Measurements from ENCODE around the gene MMP7.

MMP7 gene

DNA sequence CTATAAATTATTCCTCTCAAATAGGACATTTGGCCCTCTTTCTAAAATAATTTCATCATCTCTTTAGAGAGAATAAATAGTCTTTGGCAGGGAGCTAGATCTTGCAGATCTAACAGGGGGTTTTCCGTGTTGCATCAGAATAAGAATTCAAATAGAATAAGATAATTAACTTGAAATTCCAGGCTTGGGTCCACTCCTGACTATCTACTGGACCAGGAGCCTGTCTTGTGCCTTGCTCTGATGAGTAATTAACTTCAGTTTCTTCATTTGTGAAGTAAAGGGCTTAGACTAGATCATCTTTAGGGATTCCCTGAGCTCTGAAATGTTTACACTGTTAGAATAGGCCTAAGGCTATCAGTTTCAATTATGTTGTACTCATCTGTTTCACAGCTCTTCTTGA is 54.5 kb downstream of the MMP7 start:
- TF ChIP-seq, protein P1, sequence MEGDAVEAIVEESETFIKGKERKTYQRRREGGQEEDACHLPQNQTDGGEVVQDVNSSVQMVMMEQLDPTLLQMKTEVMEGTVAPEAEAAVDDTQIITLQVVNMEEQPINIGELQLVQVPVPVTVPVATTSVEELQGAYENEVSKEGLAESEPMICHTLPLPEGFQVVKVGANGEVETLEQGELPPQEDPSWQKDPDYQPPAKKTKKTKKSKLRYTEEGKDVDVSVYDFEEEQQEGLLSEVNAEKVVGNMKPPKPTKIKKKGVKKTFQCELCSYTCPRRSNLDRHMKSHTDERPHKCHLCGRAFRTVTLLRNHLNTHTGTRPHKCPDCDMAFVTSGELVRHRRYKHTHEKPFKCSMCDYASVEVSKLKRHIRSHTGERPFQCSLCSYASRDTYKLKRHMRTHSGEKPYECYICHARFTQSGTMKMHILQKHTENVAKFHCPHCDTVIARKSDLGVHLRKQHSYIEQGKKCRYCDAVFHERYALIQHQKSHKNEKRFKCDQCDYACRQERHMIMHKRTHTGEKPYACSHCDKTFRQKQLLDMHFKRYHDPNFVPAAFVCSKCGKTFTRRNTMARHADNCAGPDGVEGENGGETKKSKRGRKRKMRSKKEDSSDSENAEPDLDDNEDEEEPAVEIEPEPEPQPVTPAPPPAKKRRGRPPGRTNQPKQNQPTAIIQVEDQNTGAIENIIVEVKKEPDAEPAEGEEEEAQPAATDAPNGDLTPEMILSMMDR (IDR thresholded peaks at IDR 0.05; ENCODE audit: low read depth, low read length, poor library complexity, severe bottlenecking), result no peak
- no peak for TF ChIP-seq EZH2phosphoT487 (IDR thresholded peaks at IDR 0.05; ENCODE audit: borderline replicate concordance, low read length)
- peak overlapping the region; percentile 58 for H3K27ac ChIP-seq (ENCODE audit: low read depth, low read length)
- no peaks in the 10 kb centered on the region for H3K79me2 ChIP-seq (ENCODE audit: control insufficient read depth, low read length)
- H4K20me1 ChIP-seq (ENCODE audit: control insufficient read depth, insufficient read depth, low read depth, low read length), result no peaks in the 10 kb centered on the region
- peak overlapping the region; percentile 29; the same call in 1 of the 2 replicates for H3K4me3 ChIP-seq (ENCODE audit: low read length)
- H3K4me2 ChIP-seq (ENCODE audit: low read length), result peak overlapping the region; percentile 47
- H3K9me2 ChIP-seq (replicated peaks; ENCODE audit: control insufficient read depth, low read length), result no peaks in the 10 kb centered on the region
- H3K27me3 ChIP-seq (ENCODE audit: control insufficient read depth, low read length), result no peaks in the 10 kb centered on the region
- peaks cover 59% of the 10 kb centered on the region for H3K4me1 ChIP-seq (ENCODE audit: control insufficient read depth, low read length)
- no peaks in the 10 kb centered on the region for H3F3A ChIP-seq (ENCODE audit: control insufficient read depth, insufficient read depth)
- no peaks in the 10 kb centered on the region; the same call in 1 of the 2 replicates for H3K36me3 ChIP-seq (ENCODE audit: control insufficient read depth, low read length)
- H3K9me3 ChIP-seq (ENCODE audit: control insufficient read depth, insufficient read depth, low read length), result no peaks in the 10 kb centered on the region

DNA sequence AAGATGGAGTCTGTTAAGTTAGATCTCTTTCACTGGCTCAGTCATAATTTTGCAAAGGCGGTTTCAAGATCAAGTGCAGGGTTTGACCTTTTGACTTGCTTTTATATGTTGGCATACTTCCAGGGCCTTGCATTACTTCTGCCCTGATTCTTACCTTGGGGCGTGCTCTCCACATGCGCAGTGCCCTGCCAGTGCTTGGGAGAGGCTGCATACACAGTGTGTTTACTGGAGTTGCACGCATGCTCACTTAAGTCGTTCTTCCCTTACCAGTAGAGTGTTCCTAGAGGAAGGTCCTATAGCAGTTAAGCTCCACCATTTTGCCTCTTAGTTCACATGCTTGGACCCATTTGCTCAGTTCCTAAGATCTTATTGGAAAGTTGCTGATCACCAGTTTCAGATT is 57.0 kb downstream of the MMP7 start:
- Histone ChIP-seq H3K4me2 (ENCODE audit: low read length) (peak overlapping the region; percentile 50; the same call in 1 of the 2 replicates), H4K20me1 (ENCODE audit: control insufficient read depth, insufficient read depth, low read depth, low read length) (no peaks in the 10 kb centered on the region), H3K79me2 (ENCODE audit: control insufficient read depth, low read length) (no peaks in the 10 kb centered on the region), H3K9me3 (ENCODE audit: control insufficient read depth, insufficient read depth, low read length) (no peaks in the 10 kb centered on the region), H3K4me3 (ENCODE audit: low read length) (no peak overlapping the region), H3K36me3 (ENCODE audit: control insufficient read depth, low read length) (no peaks in the 10 kb centered on the region; the same call in 1 of the 2 replicates), H3F3A (ENCODE audit: control insufficient read depth, insufficient read depth) (no peaks in the 10 kb centered on the region), H3K9me2 (replicated peaks; ENCODE audit: control insufficient read depth, low read length) (no peaks in the 10 kb centered on the region), H3K4me1 (ENCODE audit: control insufficient read depth, low read length) (peaks cover 64% of the 10 kb centered on the region), H3K27me3 (ENCODE audit: control insufficient read depth, low read length) (no peaks in the 10 kb centered on the region), H3K27ac (ENCODE audit: low read depth, low read length) (peak overlapping the region; percentile 58)
- no peak for TF ChIP-seq EZH2phosphoT487 (IDR thresholded peaks at IDR 0.05; ENCODE audit: borderline replicate concordance, low read length)
- TF ChIP-seq, protein P1 (IDR thresholded peaks at IDR 0.05; ENCODE audit: low read depth, low read length, poor library complexity, severe bottlenecking), result no peak

DNA sequence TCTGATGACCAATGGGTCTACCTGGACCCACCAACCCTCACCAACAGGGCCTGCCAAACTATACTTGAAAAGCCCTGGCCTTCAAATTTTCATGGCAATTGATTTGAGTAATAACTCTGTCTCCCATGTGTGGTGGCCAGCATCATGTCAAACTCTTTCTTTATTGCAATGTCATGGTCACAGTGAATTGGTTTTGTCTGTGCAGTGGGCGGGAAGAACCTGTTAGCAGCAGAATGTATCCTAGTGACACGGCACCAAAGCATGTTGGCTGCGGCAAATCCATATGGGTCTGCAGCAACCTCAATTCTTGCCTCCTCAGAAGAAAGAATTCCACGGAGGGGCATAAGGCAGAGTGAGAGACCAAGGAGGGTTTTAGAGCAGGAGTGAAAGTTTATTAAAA is 58.4 kb downstream of the MMP7 start:
- no peaks in the 10 kb centered on the region; the same call in 1 of the 2 replicates for H3K36me3 ChIP-seq (ENCODE audit: control insufficient read depth, low read length)
- H3K27ac ChIP-seq (ENCODE audit: low read depth, low read length), result no peak overlapping the region
- H3K27me3 ChIP-seq (ENCODE audit: control insufficient read depth, low read length), result no peaks in the 10 kb centered on the region
- TF ChIP-seq, protein P1 (IDR thresholded peaks at IDR 0.05; ENCODE audit: low read depth, low read length, poor library complexity, severe bottlenecking), result no peak
- no peak for TF ChIP-seq EZH2phosphoT487 (IDR thresholded peaks at IDR 0.05; ENCODE audit: borderline replicate concordance, low read length)
- H3K4me1 ChIP-seq (ENCODE audit: control insufficient read depth, low read length), result peaks cover 56% of the 10 kb centered on the region
- H3K4me3 ChIP-seq (ENCODE audit: low read length), result no peak overlapping the region
- no peaks in the 10 kb centered on the region for H3K9me2 ChIP-seq (replicated peaks; ENCODE audit: control insufficient read depth, low read length)
- H3K9me3 ChIP-seq (ENCODE audit: control insufficient read depth, insufficient read depth, low read length), result no peaks in the 10 kb centered on the region
- H3F3A ChIP-seq (ENCODE audit: control insufficient read depth, insufficient read depth), result no peaks in the 10 kb centered on the region
- H3K79me2 ChIP-seq (ENCODE audit: control insufficient read depth, low read length), result no peaks in the 10 kb centered on the region
- H3K4me2 ChIP-seq (ENCODE audit: low read length), result no peak overlapping the region
- H4K20me1 ChIP-seq (ENCODE audit: control insufficient read depth, insufficient read depth, low read depth, low read length), result no peaks in the 10 kb centered on the region

All from DOHH2 (cell line).